Ureter (tissue), 1 donor: Measurements from ENCODE around the gene COL9A3. TPM values are rescaled to one million over a fixed set of nuclear protein-coding genes. Genes with fewer than 3 reads are reported as not detected.
"Not testable (repeated sequence)": the region's sequence is repeated elsewhere in the genome, so short reads cannot be mapped to it uniquely, and the experiment has no call there.

Experiments
- DNase-seq: peaks from one replicate; pipeline ENCODE4 v3.0.0-alpha.2; 2020; ENCODE audit warnings: low spot score
- total RNA-seq: library from RNA; stranded (reverse); gene quantifications from one replicate; pipeline ENCODE4 v1.2.4, GENCODE V29; 2023
- donor health status: DM: yes; HTN: yes; CAD: no.

The COL9A3 gene
- total RNA-seq, 1 donor from 2014 or later = 5.1 TPM

GRCh38 chr20:62856931-62857619 is 40.2 kb downstream of the COL9A3 start:
- DNase-seq = no peak

GRCh38 chr20:62858058-62858830 is 41.4 kb downstream of the COL9A3 start:
- no peak for DNase-seq

- DNase-seq = no peak
Observed at GRCh38 chr20:62859721-62860120, 42.9 kb downstream of the COL9A3 start.

- DNase-seq = no peak
Observed at GRCh38 chr20:62860391-62860923, 43.6 kb downstream of the COL9A3 start.

- no peak for DNase-seq
Observed at GRCh38 chr20:62860924-62861691, 44.3 kb downstream of the COL9A3 start.

- peak; percentile 93 for DNase-seq
Observed at GRCh38 chr20:62861726-62862336, 45.0 kb downstream of the COL9A3 start, which contains the start of gene TCFL5. Gene TCFL5 (minus strand): TSS chr20:62861822. CDS start chr20:62861670, 152 bp downstream.

GRCh38 chr20:62864207-62864606 is 47.4 kb downstream of the COL9A3 start:
- DNase-seq = no peak

GRCh38 chr20:62872184-62872847 is 55.5 kb downstream of the COL9A3 start:
- no peak for DNase-seq

GRCh38 chr20:62872862-62873261 is 56.0 kb downstream of the COL9A3 start:
- DNase-seq = no peak

- no peak for DNase-seq
Observed at GRCh38 chr20:62873280-62873679, 56.4 kb downstream of the COL9A3 start.

- not testable (repeated sequence) for DNase-seq
Observed at GRCh38 chr20:62873681-62874031, 56.8 kb downstream of the COL9A3 start.

- DNase-seq = no peak
Observed at GRCh38 chr20:62874964-62875344, 58.1 kb downstream of the COL9A3 start.

- peak; percentile 69 for DNase-seq
Observed at GRCh38 chr20:62875419-62876361, 58.8 kb downstream of the COL9A3 start.

GRCh38 chr20:62876501-62876901 is 59.7 kb downstream of the COL9A3 start:
- no peak for DNase-seq

GRCh38 chr20:62876902-62877816 is 60.3 kb downstream of the COL9A3 start:
- peak; percentile 78 for DNase-seq

GRCh38 chr20:62878244-62879038 is 61.6 kb downstream of the COL9A3 start:
- DNase-seq = no peak

GRCh38 chr20:62879275-62880146 is 62.7 kb downstream of the COL9A3 start:
- DNase-seq = no peak
